Activated T-helper 1 cell treated with anti-CD3 and anti-CD28 coated beads, Interleukin-2, amount 50 U/mL, for 16 hours (primary cell): ENCODE data around the gene INSIG2.

Experiments used
- DNase-seq, 2 donors: peaks; one replicate each; pipeline ENCODE4 v3.0.0-alpha.2; 2020; ENCODE audit warnings: low read depth in 1 of 2, low spot score in 1 of 2

Gene INSIG2

GRCh38 chr2:118088051-118089024, at the start of gene INSIG2:
TSS of gene INSIG2 (plus strand) at chr2:118088471. CDS start at chr2:118096557, 8,086 bp downstream.
- DNase-seq, result peak; percentile 65 to 82

- DNase-seq, result no peak
Measured at GRCh38 chr2:118040891-118041290, 47.4 kb upstream of the INSIG2 start.

GRCh38 chr2:118044103-118044716, 44.1 kb upstream of the INSIG2 start:
- no peak for DNase-seq

- DNase-seq, result no peak
Measured at GRCh38 chr2:118044854-118045253, 43.4 kb upstream of the INSIG2 start.

- no peak for DNase-seq
Measured at GRCh38 chr2:118045286-118045685, 43.0 kb upstream of the INSIG2 start.

GRCh38 chr2:118046634-118047210, 41.5 kb upstream of the INSIG2 start:
- DNase-seq, result no peak

GRCh38 chr2:118047380-118047826, 40.9 kb upstream of the INSIG2 start:
- DNase-seq, result no peak

- DNase-seq, result no peak
Measured at GRCh38 chr2:118048401-118048800, 39.9 kb upstream of the INSIG2 start.

- no peak for DNase-seq
Measured at GRCh38 chr2:118049140-118049815, 39.0 kb upstream of the INSIG2 start.

- no peak for DNase-seq
Measured at GRCh38 chr2:118049816-118050140, 38.5 kb upstream of the INSIG2 start.

GRCh38 chr2:118050386-118050785, 37.9 kb upstream of the INSIG2 start:
- no peak for DNase-seq

GRCh38 chr2:118050974-118051373, 37.3 kb upstream of the INSIG2 start:
- DNase-seq, result no peak

- no peak for DNase-seq
Measured at GRCh38 chr2:118051826-118052358, 36.4 kb upstream of the INSIG2 start.

- DNase-seq, result no peak
Measured at GRCh38 chr2:118052474-118052873, 35.8 kb upstream of the INSIG2 start.

GRCh38 chr2:118053681-118054080, 34.6 kb upstream of the INSIG2 start:
- no peak for DNase-seq

GRCh38 chr2:118054213-118055008, 33.9 kb upstream of the INSIG2 start:
- DNase-seq, result no peak

GRCh38 chr2:118055512-118056164, 32.6 kb upstream of the INSIG2 start:
- DNase-seq, result no peak

GRCh38 chr2:118056165-118056534, 32.1 kb upstream of the INSIG2 start:
- no peak for DNase-seq

GRCh38 chr2:118056801-118057200, 31.5 kb upstream of the INSIG2 start:
- no peak for DNase-seq

- no peak for DNase-seq
Measured at GRCh38 chr2:118058951-118059350, 29.3 kb upstream of the INSIG2 start.
